H1 (cell line): ENCODE data around the gene ARHGEF16. TPM values are rescaled to one million over a fixed set of nuclear protein-coding genes. Genes with fewer than 3 reads are reported as not detected.

Source experiments
- CTCF ChIA-PET: fragments of 300-600 bp; sonication (Branson Sonifier 250); formaldehyde crosslinking; loops from one replicate; lab custom pipeline; 2021; ENCODE audit not compliant: partially characterized antibody; lab: Charles Lee
- POLR2A ChIA-PET: fragments of 300-600 bp; sonication (Branson Sonifier 250); formaldehyde crosslinking; loops from one replicate; lab custom pipeline; 2021; ENCODE audit warnings: inconsistent platforms; ENCODE audit not compliant: partially characterized antibody; lab: Charles Lee
- DNase-seq, 2 experiments: peaks; one replicate each; pipeline versions ENCODE4 v3.0.0 to v3.0.0-alpha.2; 2010 to 2022; ENCODE audit warnings: low spot score in 2 of 2, low read depth in 1 of 2, mixed read lengths in 1 of 2
- FAIRE-seq: peaks from 2 replicates; lab custom pipeline; 2011; peaks lifted over from hg19 to GRCh38; lab: Jason Lieb, UNC
- H2AFZ ChIP-seq: 2 replicates; pipeline ENCODE4 v1.8.1; 2012; ENCODE audit warnings: low read length, inconsistent platforms
- H2AK5ac ChIP-seq: 2 replicates; pipeline ENCODE4 v1.6.1; 2013; ENCODE audit warnings: low read depth, low read length
- H2BK120ac ChIP-seq: replicated peaks from 2 replicates; pipeline ENCODE3; 2013; ENCODE audit warnings: low read depth, low read length, inconsistent platforms
- H2BK12ac ChIP-seq: 2 replicates; pipeline ENCODE4 v1.6.1; 2013; ENCODE audit warnings: low read depth, low read length
- H2BK15ac ChIP-seq: 2 replicates; pipeline ENCODE4 v1.6.1; 2013; ENCODE audit warnings: low read length
- H2BK20ac ChIP-seq: 2 replicates; pipeline ENCODE4 v1.6.1; 2013; ENCODE audit warnings: low read length
- H2BK5ac ChIP-seq: 2 replicates; pipeline ENCODE4 v1.6.1; 2013; ENCODE audit warnings: low read depth, low read length
- H3K14ac ChIP-seq: 2 replicates; pipeline ENCODE4 v1.6.1; 2013; ENCODE audit warnings: inconsistent platforms; ENCODE audit not compliant: insufficient read length
- H3K18ac ChIP-seq: 2 replicates; pipeline ENCODE4 v1.6.1; 2013; ENCODE audit warnings: low read length; ENCODE audit errors: extremely low read depth
- H3K23ac ChIP-seq: 2 replicates; pipeline ENCODE4 v1.6.1; 2013; ENCODE audit warnings: inconsistent platforms; ENCODE audit not compliant: insufficient read length
- H3K23me2 ChIP-seq: 2 replicates; pipeline ENCODE4 v1.6.1; 2013; ENCODE audit warnings: low read depth, low read length
- H3K27ac ChIP-seq: 2 replicates; pipeline ENCODE4 v1.6.1; 2011; ENCODE audit warnings: low read depth, low read length, inconsistent platforms
- H3K27me3 ChIP-seq, 4 experiments: replicated peaks in 1 of 4; 1 replicate in 1 of 4; 2 replicates in 3 of 4; pipeline versions ENCODE4 v1.6.1 to v1.8.1; 2011 to 2013; ENCODE audit warnings: low read length in 3 of 4, mild to moderate bottlenecking in 3 of 4, inconsistent platforms in 2 of 4, mixed read lengths in 2 of 4, moderate library complexity in 1 of 4; ENCODE audit not compliant: control insufficient read depth in 3 of 4, insufficient read depth in 3 of 4; ENCODE audit errors: extremely low read depth in 1 of 4
- H3K36me3 ChIP-seq, 4 experiments: 2 replicates each; pipeline versions ENCODE4 v1.6.1 to v1.8.1; 2011 to 2013; ENCODE audit warnings: mild to moderate bottlenecking in 4 of 4, low read length in 3 of 4, moderate library complexity in 2 of 4, control low read depth in 1 of 4, inconsistent platforms in 1 of 4; ENCODE audit not compliant: insufficient read depth in 4 of 4, control insufficient read depth in 2 of 4
- H3K4ac ChIP-seq: replicated peaks from 2 replicates; pipeline ENCODE3; 2013; ENCODE audit warnings: low read length, low read depth, mixed read lengths, inconsistent platforms; ENCODE audit not compliant: insufficient read length
- H3K4me1 ChIP-seq, 4 experiments: replicated peaks in 1 of 4; 1 replicate in 1 of 4; 2 replicates in 3 of 4; pipeline versions ENCODE4 v1.6.1 to v1.8.1; 2011 to 2013; ENCODE audit warnings: low read length in 3 of 4, inconsistent platforms in 2 of 4, mixed read lengths in 1 of 4; ENCODE audit not compliant: insufficient read depth in 4 of 4, control insufficient read depth in 3 of 4
- H3K4me2 ChIP-seq, 2 experiments: 2 replicates each; pipeline versions ENCODE4 v1.6.1 to v1.8.1; 2011 to 2013; ENCODE audit warnings: low read depth in 2 of 2, low read length in 2 of 2, control low read depth in 1 of 2, inconsistent platforms in 1 of 2, mild to moderate bottlenecking in 1 of 2; ENCODE audit not compliant: insufficient read depth in 1 of 2
- H3K4me3 ChIP-seq, 4 experiments: fragments of 200-600, 300-600 bp in 1 of 4; sonication (generic), shearing (Covaris generic), sonication (Bioruptor Twin) in 1 of 4; 2 replicates each; pipeline versions ENCODE4 v1.5.1 to v1.8.1; 2011 to 2016; ENCODE audit warnings: low read length in 4 of 4, low read depth in 3 of 4, control low read depth in 2 of 4, inconsistent platforms in 2 of 4, mild to moderate bottlenecking in 2 of 4, mixed read lengths in 1 of 4, moderate library complexity in 1 of 4; ENCODE audit not compliant: insufficient read depth in 2 of 4; ENCODE audit errors: extremely low read depth in 1 of 4
- H3K56ac ChIP-seq: replicated peaks from 2 replicates; pipeline ENCODE3; 2013; ENCODE audit warnings: low read depth, mild to moderate bottlenecking, mixed read lengths, low read length, inconsistent platforms; ENCODE audit not compliant: insufficient read length
- H3K79me1 ChIP-seq: 2 replicates; pipeline ENCODE4 v1.6.1; 2013; ENCODE audit warnings: low read depth, low read length, control low read depth
- H3K79me2 ChIP-seq, 2 experiments: 2 replicates each; pipeline versions ENCODE4 v1.6.1 to v1.8.1; 2012 to 2013; ENCODE audit warnings: low read length in 2 of 2, mild to moderate bottlenecking in 2 of 2, inconsistent platforms in 1 of 2; ENCODE audit not compliant: insufficient read depth in 2 of 2, control insufficient read depth in 1 of 2
- H3K9ac ChIP-seq, 4 experiments: replicated peaks in 1 of 4; 1 replicate in 1 of 4; 2 replicates in 3 of 4; pipeline versions ENCODE4 v1.6.1 to v1.8.1; 2011 to 2013; ENCODE audit warnings: low read depth in 3 of 4, low read length in 3 of 4, control low read depth in 2 of 4, mild to moderate bottlenecking in 2 of 4, moderate library complexity in 2 of 4, inconsistent platforms in 1 of 4; ENCODE audit errors: extremely low read depth in 1 of 4
- H3K9me3 ChIP-seq, 2 experiments: 2 replicates each; pipeline versions ENCODE4 v1.6.1 to v1.8.1; 2012 to 2013; ENCODE audit warnings: mild to moderate bottlenecking in 2 of 2, moderate library complexity in 2 of 2, control low read depth in 1 of 2, inconsistent platforms in 1 of 2, low read depth in 1 of 2, low read length in 1 of 2, mixed read lengths in 1 of 2; ENCODE audit not compliant: insufficient read depth in 2 of 2
- H4K20me1 ChIP-seq, 2 experiments: replicated peaks in 1 of 2; 2 replicates each; pipeline versions ENCODE3 to v1.8.1; 2011 to 2013; ENCODE audit warnings: inconsistent platforms in 2 of 2, low read length in 2 of 2, mild to moderate bottlenecking in 1 of 2; ENCODE audit not compliant: insufficient read depth in 2 of 2, control insufficient read depth in 1 of 2
- H4K5ac ChIP-seq: 2 replicates; pipeline ENCODE4 v1.6.1; 2013; ENCODE audit warnings: low read length, low read depth, mixed read lengths, inconsistent platforms; ENCODE audit not compliant: insufficient read length
- H4K8ac ChIP-seq: 2 replicates; pipeline ENCODE4 v1.8.0; 2013; ENCODE audit warnings: mild to moderate bottlenecking, moderate library complexity, low read length, inconsistent platforms; ENCODE audit not compliant: insufficient read depth; ENCODE audit errors: extremely low read depth
- H4K91ac ChIP-seq: replicated peaks from 2 replicates; pipeline ENCODE3; 2013; ENCODE audit warnings: low read length, mixed read lengths, inconsistent platforms; ENCODE audit not compliant: insufficient read length
- EGR1 ChIP-seq: IDR thresholded peaks from 2 replicates; pipeline ENCODE4 v1.6.1; 2011; ENCODE audit warnings: low read depth, low read length, borderline replicate concordance
- MAX ChIP-seq: IDR thresholded peaks from 2 replicates; pipeline ENCODE4 v1.6.1; 2012; ENCODE audit warnings: inconsistent platforms
- POLR2A ChIP-seq, 2 experiments: IDR thresholded peaks; 1 replicate in 1 of 2; 2 replicates in 1 of 2; pipeline ENCODE4 v1.6.1; 2011; ENCODE audit warnings: low read depth in 2 of 2, low read length in 2 of 2, mild to moderate bottlenecking in 2 of 2; ENCODE audit errors: control extremely low read depth in 1 of 2
- SIN3A ChIP-seq, 2 experiments: IDR thresholded peaks in 1 of 2; conservative IDR thresholded peaks in 1 of 2; 2 replicates each; pipeline ENCODE4 v1.6.1; 2011 to 2012; ENCODE audit warnings: low read length in 2 of 2, improper control_type of control experiment in 1 of 2, low read depth in 1 of 2, mild to moderate bottlenecking in 1 of 2
- WGBS, 2 experiments: shearing (Covaris generic) in 1 of 2; methylation state at CpG; one replicate each; pipeline versions ENCODE4 v1.1.6 to v1.1.7; 2013 to 2015; ENCODE audit warnings: low lambda C conversion rate in 2 of 2, mixed read lengths in 2 of 2, inconsistent platforms in 1 of 2, low coverage in 1 of 2, missing lambda C conversion rate in 1 of 2; ENCODE audit not compliant: insufficient replicate concordance in 2 of 2, insufficient coverage in 1 of 2, insufficient read length in 1 of 2; ENCODE audit errors: extremely low coverage in 1 of 2, missing lambda C conversion rate in 1 of 2; 5-methylcytosine and 5-hydroxymethylcytosine counted together
- polyA plus RNA-seq, 7 experiments: library from polyadenylated mRNA; depleted of rRNA in 3 of 7; stranded (reverse) in 5 of 7; unstranded in 2 of 7; fragments of >200 nt in 5 of 7; fragments of 200-250 nt in 2 of 7; gene quantifications; 1 replicate in 5 of 7; 2 replicates in 1 of 7; 4 replicates in 1 of 7; pipeline versions ENCODE4 v1.2.1 to v1.2.3, GENCODE V29; 2011 to 2013; ENCODE audit warnings: missing spikeins in 2 of 7, mixed read lengths in 2 of 7
- total RNA-seq: library from RNA; stranded (reverse); fragmentation: NEBNext Ultra II Directional; extraction: Animal tissue kit (Norgen Biotek cat#: 25700); gene quantifications from 2 replicates; pipeline ENCODE4 v1.2.1, GENCODE V29; 2021

ARHGEF16 gene
- total and polyA plus RNA-seq, 2 of the 8 experiments (the other 6 are each of a cell fraction or from before 2014, with no cell fraction given) = 18.3 to 20.7 TPM

- ChIA-PET POLR2A (no interaction called here), CTCF (interaction anchor here (0.8 to 2.4 kb wide), 4 partner anchors 31 to 98 kb away, joined by 3 to 7 read pairs (median 4); no protein-coding TSS in a partner anchor)
- no peaks in the 10 kb centered on the region for H3K79me2 ChIP-seq
- no peaks in the 10 kb centered on the region for H3K79me1 ChIP-seq
- no peak overlapping the region for H2BK5ac ChIP-seq
- no peak overlapping the region for H4K5ac ChIP-seq
- H3K23ac ChIP-seq = no peak overlapping the region
- H2AFZ ChIP-seq = no peak overlapping the region
- H4K91ac ChIP-seq = no peak overlapping the region
- no peak overlapping the region for H3K4me2 ChIP-seq
- H3K9me3 ChIP-seq = peaks cover 0 to 7% of the 10 kb centered on the region in 2 experiments; a peak in 1 of 4 replicates
- no peaks in the 10 kb centered on the region; a peak in 1 of 7 replicates for H3K27me3 ChIP-seq
- no peak overlapping the region for H3K4ac ChIP-seq
- no peak overlapping the region for H3K9ac ChIP-seq
- H2BK15ac ChIP-seq = no peak overlapping the region
- no peak overlapping the region for H3K4me3 ChIP-seq
- H4K20me1 ChIP-seq = peaks cover 0 to 13% of the 10 kb centered on the region in 2 experiments
- TF ChIP-seq MAX (no peak), EGR1 (no peak), SIN3A (conservative IDR thresholded peaks at IDR 0.05 in 1 of 2, IDR thresholded peaks at IDR 0.05 in 1 of 2; ENCODE audit: low read depth in 1 of 2, low read length in 2 of 2) (no peak), POLR2A (IDR thresholded peaks at IDR 0.05; ENCODE audit: control extremely low read depth in 1 of 2, low read depth in 2 of 2, low read length in 2 of 2) (no peak)
- H3K14ac ChIP-seq = no peak overlapping the region
- DNase-seq (no peak), FAIRE-seq (no peak)
- H3K27ac ChIP-seq = no peak overlapping the region
- no peaks in the 10 kb centered on the region; a peak in 3 of 7 replicates for H3K4me1 ChIP-seq
- H2AK5ac ChIP-seq = no peak overlapping the region
- H3K36me3 ChIP-seq = no peaks in the 10 kb centered on the region
- no peak overlapping the region for H2BK12ac ChIP-seq
- no peak overlapping the region for H2BK120ac ChIP-seq
- no peaks in the 10 kb centered on the region for H3K23me2 ChIP-seq
- H3K56ac ChIP-seq = no peak overlapping the region
- H2BK20ac ChIP-seq = no peak overlapping the region
- no peak overlapping the region for H3K18ac ChIP-seq
- H4K8ac ChIP-seq = no peak overlapping the region
- WGBS, 2 experiments = 91% methylated on average over 10 of the region's 13 CpGs; no CpG with 5 or more reads in 1 of the 2 experiments
Observed at GRCh38 chr1:3522112-3522511, 67.6 kb downstream of the ARHGEF16 start.
